K562 (cell line): ENCODE results near the gene TMC5. TPM values are rescaled to one million over a fixed set of nuclear protein-coding genes. Genes with fewer than 3 reads are reported as not detected.
A peak's percentile ranks its signal among the peaks of the same experiment; 100 is the strongest.

ENCODE experiments used
- AFF4 ChIP-seq: sonication (generic); formaldehyde crosslinking; IDR thresholded peaks from 2 replicates; pipeline ENCODE4 v1.8.0; 2023; ENCODE audit warnings: mild to moderate bottlenecking, missing genetic modification reagents
- BRF2 ChIP-seq: IDR thresholded peaks from 3 replicates; pipeline ENCODE4 v1.6.1; 2011; ENCODE audit warnings: borderline replicate concordance, mild to moderate bottlenecking; ENCODE audit not compliant: insufficient read length, insufficient read depth
- CBX1 ChIP-seq: sonication (generic); IDR thresholded peaks from 2 replicates; pipeline ENCODE4 v1.6.1; 2016; ENCODE audit warnings: antibody characterized with exemption, low read depth, mild to moderate bottlenecking
- CBX2 ChIP-seq: fragments of 200-600 bp; sonication (generic); IDR thresholded peaks from one replicate; pipeline ENCODE4 v1.6.1; 2012; ENCODE audit warnings: mild to moderate bottlenecking, low read length, inconsistent platforms; ENCODE audit not compliant: insufficient read depth, poor library complexity, severe bottlenecking
- GATA2 ChIP-seq: sonication (generic); formaldehyde crosslinking; IDR thresholded peaks from 2 replicates; pipeline ENCODE4 v1.4.0; 2020; ENCODE audit warnings: mild to moderate bottlenecking, missing genetic modification reagents
- HDAC2 ChIP-seq: fragments of 450-650 bp; IDR thresholded peaks from 2 replicates; pipeline ENCODE4 v1.6.1; 2016; ENCODE audit warnings: mild to moderate bottlenecking
- KLF13 ChIP-seq: fragments of 450-650 bp; IDR thresholded peaks from 2 replicates; pipeline ENCODE4 v1.6.1; 2016; ENCODE audit warnings: missing genetic modification characterization, low read depth, mild to moderate bottlenecking, missing compliant biosample characterization, moderate library complexity, borderline replicate concordance
- MAZ ChIP-seq, 2 experiments: fragments of 450-650 bp in 1 of 2; sonication (generic) in 1 of 2; formaldehyde crosslinking; IDR thresholded peaks in 1 of 2; conservative IDR thresholded peaks in 1 of 2; 2 replicates each; pipeline versions ENCODE4 v1.4.0 to v1.5.0; 2020; ENCODE audit warnings: mild to moderate bottlenecking in 1 of 2, missing genetic modification reagents in 1 of 2
- MCM3 ChIP-seq: fragments of 450-650 bp; IDR thresholded peaks from 2 replicates; pipeline ENCODE4 v1.6.1; 2016
- NEUROD1 ChIP-seq: fragments of 150-350 bp; IDR thresholded peaks from 2 replicates; pipeline ENCODE4 v1.6.1; 2014; ENCODE audit warnings: borderline replicate concordance, low read length, low read depth; ENCODE audit not compliant: partially characterized antibody
- RBM14 ChIP-seq: fragments of 200-400 bp; formaldehyde crosslinking; IDR thresholded peaks from 2 replicates; pipeline ENCODE4 v1.6.1; 2018; ENCODE audit warnings: low read depth, mild to moderate bottlenecking, low read length, moderate library complexity, borderline replicate concordance; ENCODE audit not compliant: insufficient read depth
- SETDB1 ChIP-seq: IDR thresholded peaks from one replicate; pipeline ENCODE4 v1.6.1; 2012; ENCODE audit warnings: low read length, control low read depth, inconsistent platforms
- U2AF2 ChIP-seq: fragments of 200-400 bp; formaldehyde crosslinking; optimal IDR thresholded peaks from 2 replicates; pipeline ENCODE3; 2017; ENCODE audit warnings: low read depth, mild to moderate bottlenecking, low read length
- ZNF224 ChIP-seq: sonication (generic); formaldehyde crosslinking; IDR thresholded peaks from 2 replicates; pipeline ENCODE4 v1.8.0; 2022; ENCODE audit warnings: mild to moderate bottlenecking, missing genetic modification reagents
- ZNF589 ChIP-seq: fragments of 200-800 bp; sonication (Bioruptor generic); IDR thresholded peaks from 2 replicates; pipeline ENCODE4 v1.6.1; 2016; ENCODE audit warnings: low read depth, missing genetic modification characterization, missing compliant biosample characterization
- polyA plus RNA-seq, 8 experiments: library from polyadenylated mRNA; depleted of rRNA in 4 of 8; stranded (reverse) in 5 of 8; unstranded in 3 of 8; fragments of >200 nt; fragmentation: Nextera tagmentation in 2 of 8; fragmentation: Illumina TruSeq in 1 of 8; extraction: Ambion mirVana in 2 of 8; extraction: Trizol in 1 of 8; gene quantifications; 2 replicates each; pipeline versions ENCODE4 v1.2.1 to v1.2.3, GENCODE V29; 2011 to 2014; ENCODE audit warnings: inconsistent platforms in 1 of 8, missing spikeins in 1 of 8
- total RNA-seq, 7 experiments: library from RNA; depleted of rRNA in 6 of 7; stranded (reverse); fragments of >200 nt in 6 of 7; fragmentation: Illumina TruSeq in 2 of 7; extraction: Trizol in 2 of 7; gene quantifications; 2 replicates each; pipeline versions ENCODE4 v1.2.1 to v1.2.3, GENCODE V29; 2011 to 2021; ENCODE audit warnings: low replicate concordance in 1 of 7
- TF ChIP-seq, protein P1 (sequence below): sonication (generic); formaldehyde crosslinking; IDR thresholded peaks from 2 replicates; pipeline ENCODE4 v1.8.0; 2022; ENCODE audit warnings: mild to moderate bottlenecking, missing genetic modification reagents

TMC5 gene
- total and polyA plus RNA-seq, 9 of the 15 experiments (the other 6 are each of a cell fraction or from before 2014, with no cell fraction given), result 0.83 to 2.6 (median 1.6) TPM

DNA sequence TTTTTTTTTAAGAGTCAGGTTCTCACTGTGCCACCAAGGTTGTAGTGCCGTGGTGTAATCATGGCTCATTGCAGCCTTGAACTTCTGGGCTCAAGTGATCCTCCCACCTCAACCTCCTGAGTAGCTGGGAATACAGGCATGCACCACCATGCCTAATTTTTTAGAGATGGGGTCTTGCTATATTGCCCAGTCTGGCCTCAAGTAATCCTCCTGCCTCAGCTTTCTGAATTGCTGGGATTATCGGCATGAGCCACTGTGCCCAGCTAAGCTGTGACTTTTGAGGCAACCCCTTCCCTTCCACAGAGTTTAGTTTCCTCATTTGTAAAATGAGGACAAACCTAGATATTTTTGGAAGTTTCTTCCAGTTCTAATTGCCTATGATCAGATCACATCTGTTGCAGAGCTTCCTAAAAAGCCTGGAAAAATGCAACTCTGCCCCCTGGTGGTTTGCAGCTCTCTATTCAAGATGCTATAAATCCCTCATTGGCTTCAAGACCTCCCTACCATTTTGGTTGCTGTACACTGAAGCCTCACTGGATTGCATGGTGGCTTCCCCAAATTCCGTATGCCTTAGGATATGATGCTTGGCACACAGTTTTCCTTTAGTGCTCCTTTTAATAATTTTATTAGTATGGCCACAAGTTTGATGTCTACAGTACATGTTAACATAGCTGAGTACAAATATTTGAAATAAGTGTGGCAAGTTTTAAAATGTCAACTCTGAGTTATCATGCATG is 84.9 kb downstream of the TMC5 start (continued):
- TF ChIP-seq, protein P1, sequence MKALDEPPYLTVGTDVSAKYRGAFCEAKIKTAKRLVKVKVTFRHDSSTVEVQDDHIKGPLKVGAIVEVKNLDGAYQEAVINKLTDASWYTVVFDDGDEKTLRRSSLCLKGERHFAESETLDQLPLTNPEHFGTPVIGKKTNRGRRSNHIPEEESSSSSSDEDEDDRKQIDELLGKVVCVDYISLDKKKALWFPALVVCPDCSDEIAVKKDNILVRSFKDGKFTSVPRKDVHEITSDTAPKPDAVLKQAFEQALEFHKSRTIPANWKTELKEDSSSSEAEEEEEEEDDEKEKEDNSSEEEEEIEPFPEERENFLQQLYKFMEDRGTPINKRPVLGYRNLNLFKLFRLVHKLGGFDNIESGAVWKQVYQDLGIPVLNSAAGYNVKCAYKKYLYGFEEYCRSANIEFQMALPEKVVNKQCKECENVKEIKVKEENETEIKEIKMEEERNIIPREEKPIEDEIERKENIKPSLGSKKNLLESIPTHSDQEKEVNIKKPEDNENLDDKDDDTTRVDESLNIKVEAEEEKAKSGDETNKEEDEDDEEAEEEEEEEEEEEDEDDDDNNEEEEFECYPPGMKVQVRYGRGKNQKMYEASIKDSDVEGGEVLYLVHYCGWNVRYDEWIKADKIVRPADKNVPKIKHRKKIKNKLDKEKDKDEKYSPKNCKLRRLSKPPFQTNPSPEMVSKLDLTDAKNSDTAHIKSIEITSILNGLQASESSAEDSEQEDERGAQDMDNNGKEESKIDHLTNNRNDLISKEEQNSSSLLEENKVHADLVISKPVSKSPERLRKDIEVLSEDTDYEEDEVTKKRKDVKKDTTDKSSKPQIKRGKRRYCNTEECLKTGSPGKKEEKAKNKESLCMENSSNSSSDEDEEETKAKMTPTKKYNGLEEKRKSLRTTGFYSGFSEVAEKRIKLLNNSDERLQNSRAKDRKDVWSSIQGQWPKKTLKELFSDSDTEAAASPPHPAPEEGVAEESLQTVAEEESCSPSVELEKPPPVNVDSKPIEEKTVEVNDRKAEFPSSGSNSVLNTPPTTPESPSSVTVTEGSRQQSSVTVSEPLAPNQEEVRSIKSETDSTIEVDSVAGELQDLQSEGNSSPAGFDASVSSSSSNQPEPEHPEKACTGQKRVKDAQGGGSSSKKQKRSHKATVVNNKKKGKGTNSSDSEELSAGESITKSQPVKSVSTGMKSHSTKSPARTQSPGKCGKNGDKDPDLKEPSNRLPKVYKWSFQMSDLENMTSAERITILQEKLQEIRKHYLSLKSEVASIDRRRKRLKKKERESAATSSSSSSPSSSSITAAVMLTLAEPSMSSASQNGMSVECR (CRISPR knock-in tag), result no peak
- TF ChIP-seq HDAC2 (peak; percentile 24; the same call in 1 of the 2 replicates), KLF13 (no peak), ZNF224 (CRISPR knock-in tag) (no peak), NEUROD1 (no peak), GATA2 (0 out of 2 replicates have a peak, but pooled peaks have one; percentile 28), MCM3 (no peak), CBX1 (no peak), AFF4 (no peak), U2AF2 (no peak), SETDB1 (no peak), ZNF589 (no peak), BRF2 (no peak), MAZ (CRISPR knock-in tag; conservative IDR thresholded peaks at IDR 0.05 in 1 of 2, IDR thresholded peaks at IDR 0.05 in 1 of 2) (no peak), RBM14 (no peak), CBX2 (no peak)
